GM04503 (cell line): ENCODE data around the gene LRPAP1.

Experiments used
- DNase-seq: peaks from one replicate; pipeline ENCODE4 v3.0.0-alpha.2; 2012; ENCODE audit warnings: low read depth

The LRPAP1 gene

GRCh38 chr4:3500111-3500510 lies 32.1 kb downstream of the LRPAP1 start:
- no peak for DNase-seq

DNA sequence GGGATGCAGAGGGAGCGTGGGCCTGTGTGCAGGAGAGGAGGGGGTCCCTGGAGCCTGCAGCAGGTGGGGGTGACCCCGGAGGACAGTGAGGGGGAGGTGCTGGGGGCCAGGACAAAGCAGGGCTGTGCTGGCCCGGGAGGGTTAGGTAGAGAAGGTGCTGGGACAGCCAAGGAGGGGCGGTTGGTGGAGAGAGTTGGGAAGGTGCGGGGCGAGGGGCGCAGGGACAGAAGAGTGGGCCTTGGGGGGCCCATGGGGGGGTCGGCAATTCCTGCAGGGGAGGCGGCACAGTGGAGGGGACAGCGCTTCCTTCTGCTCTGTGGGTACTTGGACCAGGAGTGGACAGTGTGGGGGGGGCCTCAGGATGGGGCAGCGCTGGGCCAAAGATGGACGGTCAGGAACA lies 32.5 kb downstream of the LRPAP1 start:
- no peak for DNase-seq

DNA sequence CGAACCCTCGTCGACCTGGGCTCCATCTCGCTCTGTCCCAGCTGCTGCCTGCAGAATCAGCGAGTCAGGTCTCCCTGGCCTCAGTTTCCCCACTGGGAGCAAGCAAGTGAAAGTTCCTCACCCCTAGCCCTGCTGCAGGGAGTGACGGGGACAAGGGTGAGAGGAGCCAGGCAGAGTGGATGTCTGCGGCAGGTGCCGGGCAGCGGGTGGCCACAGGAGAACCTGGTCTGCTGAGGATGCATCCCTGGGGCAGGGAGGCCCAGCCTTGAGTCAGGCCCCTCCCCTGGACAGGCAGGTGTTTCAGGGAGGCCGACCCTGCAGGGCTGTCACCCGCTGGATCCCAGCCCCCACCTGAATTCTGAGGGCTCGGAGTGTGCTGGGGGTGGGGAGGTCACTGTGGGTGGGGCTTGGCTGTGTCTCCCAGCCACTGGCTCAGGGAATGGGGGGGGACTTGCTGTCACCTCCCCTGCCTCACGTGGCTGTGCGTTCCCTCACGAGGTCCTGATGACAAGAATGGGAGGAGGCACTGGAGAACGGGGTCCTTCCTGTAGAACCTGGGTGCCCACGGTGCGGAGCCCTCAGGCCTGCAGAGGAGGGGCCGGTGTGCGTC lies 33.2 kb downstream of the LRPAP1 start:
- DNase-seq = no peak

- no peak for DNase-seq
Measured at GRCh38 chr4:3498407-3498806, 33.8 kb downstream of the LRPAP1 start.

- no peak for DNase-seq
Measured at GRCh38 chr4:3497523-3498389, 34.5 kb downstream of the LRPAP1 start.

GRCh38 chr4:3497095-3497494 lies 35.1 kb downstream of the LRPAP1 start:
- no peak for DNase-seq

DNA sequence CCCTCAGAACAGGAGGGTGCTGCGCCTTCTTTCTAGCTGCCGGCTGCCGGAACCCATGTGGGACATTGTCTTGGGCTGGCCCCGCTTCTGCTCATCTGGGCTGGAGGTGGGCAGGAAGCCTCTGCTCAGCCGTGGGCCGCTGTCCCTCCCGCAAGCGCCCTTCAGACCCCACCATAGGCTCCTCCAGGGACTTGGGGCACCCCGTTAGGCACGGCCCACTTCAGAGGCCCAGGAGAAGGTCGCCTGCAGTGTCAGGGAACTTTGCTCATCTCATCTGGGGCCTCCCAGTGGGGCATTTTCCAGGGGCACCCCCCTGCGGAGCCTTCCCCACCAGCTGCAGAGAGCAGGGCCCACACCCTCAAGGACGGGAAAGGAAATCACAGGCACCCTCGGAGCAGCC lies 36.2 kb downstream of the LRPAP1 start:
- no peak for DNase-seq

GRCh38 chr4:3495204-3495975 lies 36.8 kb downstream of the LRPAP1 start:
- no peak for DNase-seq

GRCh38 chr4:3494462-3494871 lies 37.8 kb downstream of the LRPAP1 start:
- no peak for DNase-seq

- no peak for DNase-seq
Measured at GRCh38 chr4:3493720-3494461, 38.3 kb downstream of the LRPAP1 start.

GRCh38 chr4:3492741-3493719 lies 39.2 kb downstream of the LRPAP1 start:
- no peak for DNase-seq

GRCh38 chr4:3491681-3492405 lies 40.4 kb downstream of the LRPAP1 start:
- peak; percentile 19 for DNase-seq

GRCh38 chr4:3489451-3489962 lies 42.7 kb downstream of the LRPAP1 start:
- no peak for DNase-seq

- DNase-seq = no peak
Measured at GRCh38 chr4:3488820-3489219, 43.4 kb downstream of the LRPAP1 start.

DNA sequence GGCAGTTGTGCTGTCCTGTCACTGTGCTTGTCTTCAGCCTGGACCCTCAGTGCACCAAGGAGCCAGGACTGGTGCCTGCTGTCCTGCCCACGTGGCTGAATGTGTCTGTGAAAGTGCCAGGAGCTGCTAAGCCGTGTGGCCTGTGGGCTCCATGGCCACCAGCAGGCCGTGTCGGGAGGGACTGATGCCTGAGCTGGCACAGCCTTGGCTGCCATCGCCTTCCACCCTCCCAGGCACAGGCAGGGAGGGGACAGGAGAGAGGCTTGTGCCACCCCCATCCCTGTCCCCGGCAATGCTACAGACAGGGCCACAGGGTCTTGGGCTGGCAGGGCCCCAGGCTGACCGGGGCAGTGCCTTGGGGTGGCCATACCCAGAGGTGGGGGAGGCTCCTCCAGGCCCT lies 44.4 kb downstream of the LRPAP1 start:
- DNase-seq = no peak

DNA sequence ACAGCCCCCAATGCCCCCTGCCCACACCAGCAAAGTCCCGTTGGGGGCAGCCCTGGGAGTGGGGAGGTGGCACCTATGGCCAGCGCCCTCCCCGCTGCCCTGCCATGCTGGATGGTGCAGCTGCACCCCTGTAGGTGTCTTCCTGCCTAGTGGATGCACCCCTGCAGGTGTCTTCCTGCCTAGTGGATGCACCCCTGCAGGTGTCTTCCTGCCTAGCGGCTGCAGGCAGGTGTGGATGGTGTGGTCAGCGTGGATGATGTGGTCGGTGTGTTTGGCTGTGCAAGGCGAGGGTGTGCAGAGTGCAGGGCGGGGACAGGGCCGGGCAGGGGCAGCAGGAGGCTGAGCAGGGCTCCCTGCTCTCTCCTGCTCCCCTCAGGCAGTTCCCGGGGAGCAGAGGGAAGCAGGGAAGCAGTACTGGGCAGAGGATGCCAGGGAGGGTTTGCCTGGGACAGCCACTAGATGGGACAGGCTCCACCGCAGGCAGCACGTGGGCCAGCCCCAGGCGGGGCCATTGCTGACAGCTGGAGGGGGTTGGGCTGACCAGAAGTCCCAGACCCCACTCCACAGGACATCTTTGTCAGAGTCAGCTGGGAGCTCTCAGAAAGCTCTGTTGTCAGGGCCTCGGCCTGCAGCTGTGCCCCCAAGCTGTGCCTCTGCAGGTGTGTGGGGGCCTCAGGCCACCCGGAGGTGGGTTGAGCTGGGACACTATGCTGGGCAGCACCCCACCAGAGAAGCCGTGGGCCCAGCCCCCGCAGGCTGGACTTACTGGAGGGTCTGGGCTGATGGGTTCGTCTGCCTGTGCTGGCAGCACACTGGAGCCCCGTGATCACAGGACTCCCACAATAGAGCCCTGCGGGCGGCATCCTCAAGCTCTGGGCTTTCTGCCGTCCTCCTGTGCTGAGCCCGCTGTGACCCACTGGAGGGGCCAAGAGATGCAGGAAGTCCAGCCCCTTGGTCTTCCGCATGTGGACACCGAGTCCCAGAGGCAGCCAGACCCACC lies 45.4 kb downstream of the LRPAP1 start:
- DNase-seq = no peak

- DNase-seq = no peak
Measured at GRCh38 chr4:3485886-3486540, 46.2 kb downstream of the LRPAP1 start.
